K562 (cell line): ENCODE results near the gene GGTLC1. TPM values are rescaled to one million over a fixed set of nuclear protein-coding genes. Genes with fewer than 3 reads are reported as not detected.
"Not testable (repeated sequence)": the region's sequence is repeated elsewhere in the genome, so short reads cannot be mapped to it uniquely, and the experiment has no call there.

ENCODE experiments used
- ATAC-seq: fragments of 200-7000 bp; cut with Tn5 transposase; 3 replicates; pipeline ENCODE4 v1.9.1; 2020; ENCODE audit warnings: moderate library complexity
- BruUV-seq: library from RNA; stranded (reverse); fragments of 400-500 nt; replicated peaks from 2 replicates; lab custom pipeline; 2021; lab: Mats Ljungman, UMichigan
- CTCF ChIA-PET: fragments of 300-600 bp; formaldehyde crosslinking; extraction: SDS; loops from one replicate; lab custom pipeline; 2021; ENCODE audit warnings: low intra/inter-chr PET ratio; lab: Yijun Ruan, JAX
- POLR2A ChIA-PET: fragments of 300-600, 350-650 bp; sonication (Branson Sonifier 250); formaldehyde crosslinking; extraction: SDS; loops from one replicate; lab custom pipeline; 2021; ENCODE audit warnings: antibody characterized with exemption, inconsistent platforms; lab: Yijun Ruan, JAX
- DNase-seq, 4 experiments: peaks; one replicate each; pipeline versions ENCODE4 v3.0.0 to v3.0.0-alpha.2; 2011 to 2018; ENCODE audit warnings: low spot score in 3 of 4, mixed read lengths in 3 of 4; ENCODE audit errors: extremely low read depth in 1 of 4
- FAIRE-seq: peaks from 2 replicates; lab custom pipeline; 2011; peaks lifted over from hg19 to GRCh38; lab: Jason Lieb, UNC
- H2AFZ ChIP-seq: 2 replicates; pipeline ENCODE4 v1.6.0; 2011; ENCODE audit warnings: low read depth, low read length, control low read depth, inconsistent platforms
- H3K27ac ChIP-seq: fragments of 200-600 bp; 3 replicates; pipeline ENCODE4 v1.8.0; 2011; ENCODE audit warnings: low read depth, mild to moderate bottlenecking, control low read depth, inconsistent platforms, low read length, moderate library complexity, mixed read lengths; ENCODE audit errors: extremely low read depth
- H3K27me3 ChIP-seq, 2 experiments: fragments of 300-600 bp in 1 of 2; 2 replicates in 1 of 2; 3 replicates in 1 of 2; pipeline versions ENCODE4 v1.6.0 to v1.8.0; 2011; ENCODE audit warnings: inconsistent platforms in 2 of 2, low read length in 2 of 2, mild to moderate bottlenecking in 1 of 2, mixed read lengths in 1 of 2, moderate library complexity in 1 of 2; ENCODE audit not compliant: control insufficient read depth in 2 of 2, insufficient read depth in 2 of 2
- H3K36me3 ChIP-seq: fragments of 300-600 bp; 3 replicates; pipeline ENCODE4 v1.8.0; 2011; ENCODE audit warnings: mild to moderate bottlenecking, low read length, inconsistent platforms; ENCODE audit not compliant: control insufficient read depth, insufficient read depth
- H3K4me1 ChIP-seq, 2 experiments: fragments of 200-600 bp in 1 of 2; replicated peaks in 1 of 2; 2 replicates in 1 of 2; 3 replicates in 1 of 2; pipeline versions ENCODE4 v1.5.1 to v1.8.0; 2011; ENCODE audit warnings: inconsistent platforms in 2 of 2, low read length in 2 of 2, mild to moderate bottlenecking in 1 of 2, mixed read lengths in 1 of 2, moderate library complexity in 1 of 2; ENCODE audit not compliant: control insufficient read depth in 2 of 2, insufficient read depth in 2 of 2
- H3K4me2 ChIP-seq: 2 replicates; pipeline ENCODE4 v1.6.1; 2011; ENCODE audit warnings: low read length, control low read depth, inconsistent platforms, mixed read lengths; ENCODE audit not compliant: insufficient read depth
- H3K4me3 ChIP-seq: fragments of 200-600 bp; sonication (generic), shearing (Covaris generic); 2 replicates; pipeline ENCODE4 v1.5.1; 2016; ENCODE audit warnings: control low read depth, inconsistent platforms
- H3K79me2 ChIP-seq: fragments of 200-600 bp; 3 replicates; pipeline ENCODE4 v1.8.0; 2011; ENCODE audit warnings: low read length, inconsistent platforms; ENCODE audit not compliant: control insufficient read depth, insufficient read depth
- H3K9ac ChIP-seq, 2 experiments: 2 replicates each; pipeline versions ENCODE4 v1.6.0 to v1.6.1; 2011; ENCODE audit warnings: low read depth in 2 of 2, low read length in 2 of 2, control low read depth in 1 of 2, inconsistent platforms in 1 of 2, mild to moderate bottlenecking in 1 of 2, mixed read lengths in 1 of 2; ENCODE audit not compliant: insufficient read depth in 1 of 2
- H3K9me1 ChIP-seq: one replicate; pipeline ENCODE4 v1.6.0; 2011; ENCODE audit warnings: inconsistent platforms, mild to moderate bottlenecking, low read length, moderate library complexity; ENCODE audit not compliant: control insufficient read depth, insufficient read depth
- H3K9me3 ChIP-seq: replicated peaks from 2 replicates; pipeline ENCODE4 v1.5.1; 2011; ENCODE audit warnings: low read depth, low read length, inconsistent platforms; ENCODE audit not compliant: control insufficient read depth, insufficient read depth
- H4K20me1 ChIP-seq: replicated peaks from 2 replicates; pipeline ENCODE4 v1.6.1; 2011; ENCODE audit warnings: low read length, inconsistent platforms, mixed read lengths; ENCODE audit not compliant: control insufficient read depth, insufficient read depth
- WGBS: fragments of 100-300 bp; shearing (Covaris generic); methylation state at CpG from one replicate; pipeline ENCODE4 v1.1.6; 2016; ENCODE audit warnings: low coverage, mixed read lengths; ENCODE audit not compliant: insufficient coverage; ENCODE audit errors: missing lambda C conversion rate; 5-methylcytosine and 5-hydroxymethylcytosine counted together
- in situ Hi-C: fragments of 300-500 bp; cut with MboI; formaldehyde crosslinking; loops from 4 replicates; pipeline ENCODE4 v1.15.0; 2018; ENCODE audit warnings: inconsistent platforms, mixed read lengths
- intact Hi-C: fragments of 100-400 bp; cut with micrococcal nuclease; formaldehyde crosslinking; loops from 2 replicates; pipeline ENCODE4 v1.14.2; 2022
- polyA plus RNA-seq, 8 experiments: library from polyadenylated mRNA; depleted of rRNA in 4 of 8; stranded (reverse) in 5 of 8; unstranded in 3 of 8; fragments of >200 nt; fragmentation: Nextera tagmentation in 2 of 8; fragmentation: Illumina TruSeq in 1 of 8; extraction: Ambion mirVana in 2 of 8; extraction: Trizol in 1 of 8; gene quantifications; 2 replicates each; pipeline versions ENCODE4 v1.2.1 to v1.2.3, GENCODE V29; 2011 to 2014; ENCODE audit warnings: inconsistent platforms in 1 of 8, missing spikeins in 1 of 8
- total RNA-seq, 7 experiments: library from RNA; depleted of rRNA in 6 of 7; stranded (reverse); fragments of >200 nt in 6 of 7; fragmentation: Illumina TruSeq in 2 of 7; extraction: Trizol in 2 of 7; gene quantifications; 2 replicates each; pipeline versions ENCODE4 v1.2.1 to v1.2.3, GENCODE V29; 2011 to 2021; ENCODE audit warnings: low replicate concordance in 1 of 7

The GGTLC1 gene
- total and polyA plus RNA-seq, 9 of the 15 experiments (the other 6 are each of a cell fraction or from before 2014, with no cell fraction given), result not detected

DNA sequence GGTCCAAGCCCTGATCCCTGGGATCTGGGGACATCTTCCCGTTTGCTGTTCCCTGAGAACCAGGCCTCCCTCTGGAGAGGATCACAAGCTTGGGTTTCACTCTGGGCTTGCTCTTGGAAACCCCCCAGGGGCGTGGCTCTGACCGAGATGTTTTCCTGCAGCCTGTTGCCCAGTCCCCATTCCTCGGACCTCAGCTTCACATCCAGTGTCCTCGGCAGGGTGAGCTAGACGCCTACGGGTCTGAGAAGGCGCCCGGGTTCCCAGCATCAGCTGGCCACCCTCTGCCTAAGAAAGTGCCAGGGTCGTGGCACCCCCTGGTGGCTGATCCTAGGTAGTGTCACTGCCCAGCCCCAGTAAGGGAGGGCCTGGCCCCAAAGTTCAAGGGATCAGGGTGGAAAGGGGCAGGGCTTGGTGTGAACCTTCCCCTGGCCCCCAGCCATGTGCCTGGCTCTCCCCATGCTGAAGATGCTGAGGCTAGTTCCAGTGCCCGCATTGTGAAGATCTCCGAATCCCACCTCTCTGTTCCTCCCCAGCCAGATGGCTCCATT, 4.0 kb downstream of the GGTLC1 start:
- intact Hi-C loops, H3K79me2 ChIP-seq, H3K9ac ChIP-seq, H2AFZ ChIP-seq, H3K4me3 ChIP-seq, H3K27ac ChIP-seq, H3K4me1 ChIP-seq, POLR2A ChIA-PET, H3K4me2 ChIP-seq, H3K27me3 ChIP-seq, in situ Hi-C loops, ATAC-seq, H3K36me3 ChIP-seq, H4K20me1 ChIP-seq, H3K9me3 ChIP-seq, DNase-seq, BruUV-seq, H3K9me1 ChIP-seq, CTCF ChIA-PET: not testable (repeated sequence)
- FAIRE-seq, result peak; percentile 85
- 0% methylated on average over 5 of the region's 12 CpGs for WGBS

DNA sequence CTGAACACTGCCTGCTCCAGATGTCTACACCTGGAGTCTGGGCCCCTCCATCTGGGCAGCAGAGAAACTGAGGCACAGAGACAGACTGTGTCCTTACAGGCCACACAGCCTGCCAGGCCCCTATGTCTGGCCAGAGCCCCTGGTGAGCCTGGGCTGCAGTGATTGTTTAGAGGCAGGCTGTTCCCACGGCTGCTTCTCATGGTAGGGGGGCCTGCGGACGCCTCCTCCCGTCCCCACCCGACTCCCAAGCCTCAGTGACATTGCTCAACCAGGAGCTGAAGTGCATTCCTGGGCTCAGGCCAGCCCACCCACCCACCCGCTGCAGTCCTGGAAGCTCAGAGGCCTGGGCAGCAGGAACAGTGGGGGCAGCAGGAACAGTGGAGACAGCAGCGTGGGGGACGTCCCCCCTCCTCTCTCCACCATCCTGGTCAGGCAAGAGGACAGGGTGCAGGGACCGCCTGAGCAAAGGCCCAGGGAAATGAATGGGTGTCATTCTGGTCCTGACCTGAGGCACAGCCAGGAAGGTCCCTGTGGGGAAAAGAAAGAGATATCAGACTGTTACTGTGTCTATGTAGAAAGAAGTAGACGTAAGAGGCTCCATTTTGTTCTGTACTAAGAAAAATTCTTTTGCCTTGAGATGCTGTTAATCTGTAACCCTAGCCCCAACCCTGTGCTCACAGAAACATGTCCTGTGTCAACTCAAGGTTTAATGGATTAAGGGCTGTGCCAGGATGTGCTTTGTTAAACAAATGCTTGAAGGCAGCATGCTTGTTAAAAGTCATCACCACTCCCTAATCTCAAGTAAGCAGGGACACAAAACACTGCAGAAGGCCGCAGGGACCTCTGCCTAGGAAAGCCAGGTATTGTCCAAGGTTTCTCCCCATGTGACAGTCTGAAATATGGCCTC, 6.2 kb downstream of the GGTLC1 start:
- H3K79me2 ChIP-seq, H3K36me3 ChIP-seq, FAIRE-seq, H2AFZ ChIP-seq, H3K4me3 ChIP-seq, H3K4me1 ChIP-seq, CTCF ChIA-PET, DNase-seq, ATAC-seq, H3K27me3 ChIP-seq, H4K20me1 ChIP-seq, POLR2A ChIA-PET, intact Hi-C loops, H3K9me3 ChIP-seq, BruUV-seq, H3K4me2 ChIP-seq, H3K9ac ChIP-seq, H3K9me1 ChIP-seq, in situ Hi-C loops, H3K27ac ChIP-seq: not testable (repeated sequence)
- no CpG with 5 or more reads among the region's 11 CpGs for WGBS

DNA sequence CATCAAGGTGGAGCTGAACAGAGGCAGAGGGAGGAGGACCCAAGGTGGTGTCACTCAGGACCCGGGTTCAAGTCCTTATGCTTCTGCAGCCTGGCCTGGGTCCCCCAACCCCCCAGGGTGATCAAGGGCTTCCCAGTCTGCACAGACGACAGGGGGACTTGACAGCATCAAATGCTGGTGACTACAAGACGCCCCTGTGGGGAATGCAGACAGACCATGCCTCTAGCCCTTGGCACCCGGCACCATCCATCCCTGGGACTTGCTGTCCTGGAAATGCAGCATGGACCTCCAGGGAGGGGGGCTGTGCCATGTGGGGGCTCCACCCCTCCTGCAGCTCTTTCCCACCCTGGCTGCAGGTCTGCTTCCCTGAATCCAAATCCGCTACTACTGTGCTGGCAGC, 7.1 kb downstream of the GGTLC1 start:
- POLR2A ChIA-PET, BruUV-seq, H3K9me1 ChIP-seq, in situ Hi-C loops, H3K79me2 ChIP-seq, FAIRE-seq, DNase-seq, H3K27me3 ChIP-seq, H3K27ac ChIP-seq, H3K36me3 ChIP-seq, H3K9me3 ChIP-seq, H3K9ac ChIP-seq, H3K4me2 ChIP-seq, H3K4me1 ChIP-seq, ATAC-seq, H4K20me1 ChIP-seq, H3K4me3 ChIP-seq, CTCF ChIA-PET, H2AFZ ChIP-seq, intact Hi-C loops: not testable (repeated sequence)
- WGBS, result 0% methylated on average over 1 of the region's 5 CpGs
